Erythroblast (primary cell): ENCODE results near the gene SVBP.

Source experiments
- GATA1 ChIP-seq: IDR thresholded peaks from 2 replicates; pipeline ENCODE4 v1.6.1; 2011; ENCODE audit warnings: low read depth, mild to moderate bottlenecking, control low read depth, low read length, moderate library complexity
- POLR2A ChIP-seq: IDR thresholded peaks from 2 replicates; pipeline ENCODE4 v1.6.1; 2011; ENCODE audit warnings: mild to moderate bottlenecking, low read length

DNA sequence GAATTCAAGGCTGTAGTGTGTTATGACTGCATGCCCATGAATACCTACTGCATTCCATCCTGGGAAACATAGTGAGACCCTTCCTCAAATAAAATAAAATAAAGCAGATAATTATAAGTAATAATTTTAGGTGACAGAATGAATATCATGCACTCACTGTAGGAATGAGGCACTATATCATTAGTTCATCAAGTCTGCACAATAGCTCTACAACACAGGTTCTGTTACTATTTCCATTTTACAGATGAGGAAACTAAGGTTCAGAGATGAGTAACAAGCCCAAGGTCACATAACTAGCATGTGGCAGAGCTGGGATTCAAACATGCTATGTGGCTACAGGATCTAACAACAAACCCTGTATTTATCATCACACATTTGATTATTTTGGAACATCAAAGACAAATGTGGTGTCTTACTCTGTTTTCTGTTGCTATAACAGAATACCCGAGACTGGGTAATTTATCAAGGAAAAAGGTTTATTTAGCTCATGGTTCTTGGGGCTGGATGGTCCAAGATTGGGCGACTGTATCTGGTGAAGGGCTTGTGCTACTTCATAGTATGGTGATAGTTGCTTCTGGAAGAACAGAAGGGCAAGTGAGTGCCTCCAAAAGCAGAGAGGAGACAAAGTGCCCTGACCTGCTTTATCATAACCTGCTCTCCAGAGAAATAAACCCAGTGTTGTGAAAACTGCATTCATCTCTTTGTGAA is 24.4 kb upstream of the SVBP start:
- TF ChIP-seq POLR2A (no peak), GATA1 (no peak)
